CD4-positive, alpha-beta memory T cell (primary cell): ENCODE results near the gene MMP14. TPM values are rescaled to one million over a fixed set of nuclear protein-coding genes. Genes with fewer than 3 reads are reported as not detected.
A peak's percentile ranks its signal among the peaks of the same experiment; 100 is the strongest.
"Not testable (repeated sequence)": the region's sequence is repeated elsewhere in the genome, so short reads cannot be mapped to it uniquely, and the experiment has no call there.

ENCODE experiments used
- CTCF ChIA-PET: fragments of 350-600 bp; sonication (Branson Sonifier 250); formaldehyde crosslinking; loops from one replicate; lab custom pipeline; 2021; ENCODE audit warnings: inconsistent platforms; ENCODE audit not compliant: partially characterized antibody; lab: Charles Lee
- POLR2A ChIA-PET: fragments of 350-600 bp; sonication (Branson Sonifier 250); formaldehyde crosslinking; loops from one replicate; lab custom pipeline; 2021; ENCODE audit not compliant: partially characterized antibody; lab: Charles Lee
- DNase-seq, 5 donors: peaks; one replicate each; pipeline versions ENCODE4 v3.0.0 to v3.0.0-alpha.2; 2020 to 2022; ENCODE audit warnings: mixed read lengths in 1 of 5
- H3K27ac ChIP-seq: one replicate; pipeline ENCODE4 v1.7.0; 2013; ENCODE audit warnings: low read depth, low read length
- H3K27me3 ChIP-seq: 2 replicates; pipeline ENCODE4 v1.7.0; 2013; ENCODE audit warnings: mild to moderate bottlenecking, low read length, moderate library complexity; ENCODE audit not compliant: insufficient read depth
- H3K36me3 ChIP-seq: 2 replicates; pipeline ENCODE4 v1.7.0; 2013; ENCODE audit warnings: mild to moderate bottlenecking, low read length, moderate library complexity; ENCODE audit not compliant: insufficient read depth
- H3K4me1 ChIP-seq: 2 replicates; pipeline ENCODE4 v1.7.0; 2013; ENCODE audit warnings: mild to moderate bottlenecking, low read length, moderate library complexity; ENCODE audit not compliant: insufficient read depth
- H3K4me3 ChIP-seq, 2 donors: one replicate each; pipeline ENCODE4 v1.7.0; 2013; ENCODE audit warnings: low read length in 2 of 2, mild to moderate bottlenecking in 1 of 2
- H3K9me3 ChIP-seq, 2 donors: one replicate each; pipeline ENCODE4 v1.7.0; 2013; ENCODE audit warnings: low read length in 2 of 2, control low read depth in 1 of 2; ENCODE audit not compliant: control insufficient read depth in 1 of 2
- H3K27ac Mint-ChIP-seq, 7 donors: one replicate each; pipeline ENCODE4 v1.8.0; 2020 to 2021; ENCODE audit warnings: mixed read lengths in 7 of 7, mild to moderate bottlenecking in 6 of 7, inconsistent platforms in 3 of 7, moderate library complexity in 3 of 7
- H3K27me3 Mint-ChIP-seq, 2 donors: one replicate each; pipeline ENCODE4 v1.8.0; 2020 to 2021; ENCODE audit warnings: mixed read lengths in 2 of 2
- H3K36me3 Mint-ChIP-seq, 2 donors: one replicate each; pipeline ENCODE4 v1.8.0; 2020 to 2021; ENCODE audit warnings: mixed read lengths in 2 of 2, inconsistent platforms in 1 of 2, mild to moderate bottlenecking in 1 of 2
- H3K4me1 Mint-ChIP-seq, 4 donors: one replicate each; pipeline ENCODE4 v1.8.0; 2020 to 2021; ENCODE audit warnings: mixed read lengths in 4 of 4, mild to moderate bottlenecking in 1 of 4
- H3K4me3 Mint-ChIP-seq, 8 donors: one replicate each; pipeline ENCODE4 v1.8.0; 2020 to 2021; ENCODE audit warnings: mixed read lengths in 8 of 8, mild to moderate bottlenecking in 7 of 8, moderate library complexity in 6 of 8, inconsistent platforms in 3 of 8
- H3K9me3 Mint-ChIP-seq, 8 donors: one replicate each; pipeline ENCODE4 v1.8.0; 2020 to 2021; ENCODE audit warnings: mixed read lengths in 8 of 8, mild to moderate bottlenecking in 5 of 8, inconsistent platforms in 3 of 8, moderate library complexity in 1 of 8
- intact Hi-C: fragments of 100-400 bp; cut with micrococcal nuclease; formaldehyde crosslinking; loops from one replicate; pipeline ENCODE4 v1.15.1; 2023
- polyA plus RNA-seq, 2 donors: library from polyadenylated mRNA; unstranded; fragments of 300-500 nt; fragmentation: Illumina TruSeq; gene quantifications; one replicate each; pipeline ENCODE4 v1.2.3, GENCODE V29; 2021
- total RNA-seq, 2 experiments: library from RNA; stranded (reverse); gene quantifications; one replicate each; pipeline ENCODE4 v1.2.3, GENCODE V29; 2021

MMP14 gene
- total and polyA plus RNA-seq, 4 experiments from 2014 or later: 3.0 to 3.8 TPM; not detected in 2

- Mint-ChIP-seq H3K9me3 (no peaks in the 10 kb centered on the region), H3K36me3 (no peaks in the 10 kb centered on the region), H3K27ac (peak overlapping the region in 2 of 7 donors; percentile 19 to 43), H3K4me1 (peaks cover 6 to 22% (median 12%) of the 10 kb centered on the region in 4 donors), H3K27me3 (peaks cover 6 to 16% of the 10 kb centered on the region in 2 donors), H3K4me3 (peak overlapping the region; percentile 20 to 77 (median 66))
- Histone ChIP-seq H3K27ac (no peak overlapping the region), H3K4me1 (peaks cover 7% of the 10 kb centered on the region), H3K9me3 (no peaks in the 10 kb centered on the region), H3K4me3 (peak overlapping the region in 1 of 2 donors; percentile 27), H3K36me3 (no peaks in the 10 kb centered on the region), H3K27me3 (no peaks in the 10 kb centered on the region)
- intact Hi-C loops: loop anchor here (1.0 to 5.0 kb wide), 4 partner anchors 31 to 235 kb away; partner anchors contain the start of gene CDH24
- peak; percentile 63 to 70 (median 66) for DNase-seq
- ChIA-PET CTCF (interaction anchor here (0.9 to 13.9 kb wide), 34 partner anchors 8 to 266 kb away, joined by 3 to 403 read pairs (median 7); partner anchors contain the start of genes AJUBA, CDH24, DAD1 and LRP10), POLR2A (interaction anchor here (0.5 to 2.5 kb wide), 14 partner anchors 12 to 477 kb away, joined by 3 to 15 read pairs (median 6); partner anchors contain the start of genes DAD1, OXA1L and RBM23)
These were observed 13.8 kb upstream of the MMP14 start for GRCh38 chr14:22822571-22823098.

DNA sequence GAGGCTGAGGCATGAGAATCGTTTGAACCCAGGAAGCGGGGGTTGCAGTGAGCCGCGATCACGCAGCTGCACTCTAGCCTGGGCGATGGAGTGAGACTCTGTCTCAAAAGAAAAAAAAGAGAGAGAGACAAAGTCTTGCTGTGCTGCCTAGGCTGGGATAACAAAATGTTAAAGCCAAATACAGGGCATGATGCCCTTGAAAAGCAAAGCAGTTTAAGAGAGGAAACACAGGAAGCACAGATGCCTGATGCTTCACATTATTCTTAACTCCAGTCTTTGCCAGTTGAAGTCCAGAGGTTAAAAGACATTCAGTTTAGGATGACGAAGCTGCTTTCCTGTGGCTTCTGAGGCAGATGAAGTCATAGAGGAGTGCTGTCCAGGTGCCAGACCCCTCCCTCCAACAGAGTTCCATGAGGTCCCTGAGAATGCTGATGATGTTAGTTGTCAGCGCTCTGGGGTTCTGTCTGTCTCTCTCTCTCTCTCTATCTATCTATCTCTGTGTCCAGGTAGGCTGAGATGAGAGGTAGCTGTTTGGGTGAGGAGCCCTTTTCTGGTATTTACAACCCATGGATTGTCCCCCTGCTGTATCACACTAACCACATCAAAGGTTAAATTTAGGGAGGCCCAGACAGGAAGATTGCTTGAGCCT is 11.6 kb upstream of the MMP14 start:
- POLR2A ChIA-PET: interaction anchor here (0.9 to 1.0 kb wide), 3 partner anchors 158 to 268 kb away, joined by 3 read pairs; partner anchors contain the start of gene AJUBA
- peaks cover 11 to 31% (median 18%) of the 10 kb centered on the region in 4 donors for H3K4me1 Mint-ChIP-seq
- peaks cover 0 to 5% of the 10 kb centered on the region in 2 donors for H3K36me3 Mint-ChIP-seq
- H3K4me3 Mint-ChIP-seq: peak overlapping the region in 3 of 8 donors; percentile 17 to 61 (median 39)
- Histone ChIP-seq H3K4me3 (no peak overlapping the region), H3K27me3 (no peaks in the 10 kb centered on the region), H3K36me3 (no peaks in the 10 kb centered on the region), H3K9me3 (no peaks in the 10 kb centered on the region), H3K4me1 (peaks cover 12% of the 10 kb centered on the region), H3K27ac (no peak overlapping the region)
- peak overlapping the region in 2 of 7 donors; percentile 30 to 65 for H3K27ac Mint-ChIP-seq
- DNase-seq: peak in 1 of 5 donors; percentile 11
- CTCF ChIA-PET: interaction anchor here (0.6 to 13.9 kb wide), 16 partner anchors 9 to 254 kb away, joined by 3 to 403 read pairs (median 16); partner anchors contain the start of genes AJUBA, LRP10, MMP14 and PRMT5
- intact Hi-C loops: loop anchor here (5.0 kb wide), 2 partner anchors 92 to 232 kb away; partner anchors contain the start of genes CDH24 and RBM23
- H3K9me3 Mint-ChIP-seq: peaks cover 0 to 3% (median 0%) of the 10 kb centered on the region in 8 donors
- peaks cover 6 to 12% of the 10 kb centered on the region in 2 donors for H3K27me3 Mint-ChIP-seq

DNA sequence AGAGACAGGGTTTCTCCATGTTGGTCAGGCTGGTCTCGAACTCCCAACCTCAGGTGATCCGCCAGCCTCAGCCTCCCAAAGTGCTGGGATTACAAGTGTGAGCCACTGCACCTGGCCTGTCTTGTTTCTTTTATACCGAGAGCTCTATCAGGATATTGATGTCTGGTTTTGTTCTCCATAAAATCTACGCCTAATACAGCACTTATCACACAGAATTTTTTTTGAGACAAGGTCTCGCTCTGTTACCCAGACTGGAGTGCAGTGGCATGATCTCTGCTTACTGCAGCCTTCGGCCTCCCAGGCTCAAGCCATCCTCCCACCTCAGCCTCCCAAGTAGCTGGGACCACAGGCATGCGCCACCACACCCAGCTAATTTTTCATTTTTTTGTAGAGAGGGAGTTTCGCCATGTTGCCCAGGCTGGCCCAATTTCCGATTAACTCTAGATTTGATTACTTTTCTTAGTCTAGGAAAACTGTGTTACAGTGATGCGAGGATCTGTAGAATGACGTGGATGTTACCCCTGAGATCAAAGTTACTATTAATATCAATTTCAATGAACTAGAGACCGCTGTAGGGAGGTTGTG is 7.2 kb upstream of the MMP14 start:
- not testable (repeated sequence) for H3K9me3 ChIP-seq, H3K9me3 Mint-ChIP-seq, H3K27me3 ChIP-seq, H3K27me3 Mint-ChIP-seq, DNase-seq, H3K36me3 ChIP-seq
- peaks cover 24% of the 10 kb centered on the region for H3K4me1 ChIP-seq
- intact Hi-C loops: loop anchor here (1.0 to 5.0 kb wide), 7 partner anchors 42 to 258 kb away; partner anchors contain the start of genes DAD1, LRP10, OXA1L and PRMT5
- peak overlapping the region; percentile 80 to 85 for H3K4me3 ChIP-seq
- Mint-ChIP-seq H3K27ac (peak overlapping the region; percentile 96 to 99 (median 98)), H3K4me1 (peaks cover 17 to 38% (median 27%) of the 10 kb centered on the region in 4 donors), H3K4me3 (peak overlapping the region; percentile 91 to 96 (median 92)), H3K36me3 (peaks cover 11 to 24% of the 10 kb centered on the region in 2 donors)
- ChIA-PET CTCF (interaction anchor here (0.8 to 13.9 kb wide), 3 partner anchors 28 to 258 kb away, joined by 3 to 403 read pairs (median 4); no protein-coding TSS in a partner anchor), POLR2A (interaction anchor here (0.7 to 2.5 kb wide), 11 partner anchors 8 to 266 kb away, joined by 3 to 19 read pairs (median 5); partner anchors contain the start of genes ACIN1, C14orf119, LRP10 and OXA1L)
- H3K27ac ChIP-seq: peak overlapping the region; percentile 85

GRCh38 chr14:22829661-22830442 is 6.5 kb upstream of the MMP14 start, which contains the start of gene MRPL52:
MRPL52 (plus strand) TSS chr14:22829887; CDS start chr14:22829913, 26 bp downstream.
- Mint-ChIP-seq H3K4me3 (peak within 1 kb of the TSS; percentile 91 to 96 (median 92)), H3K27me3 (peaks cover 0 to 1% of the 10 kb centered on the region in 2 donors), H3K27ac (peak within 1 kb of the TSS; percentile 96 to 99 (median 98)), H3K9me3 (peaks cover 0 to 3% (median 0%) of the 10 kb centered on the region in 8 donors), H3K36me3 (peaks cover 15 to 27% of the 10 kb centered on the region in 2 donors), H3K4me1 (peaks cover 17 to 32% (median 24%) of the 10 kb centered on the region in 4 donors)
- H3K4me3 ChIP-seq: peak within 1 kb of the TSS; percentile 80 to 85
- H3K9me3 ChIP-seq: no peaks in the 10 kb centered on the region
- intact Hi-C loops: loop anchor here (1.0 to 5.0 kb wide), 7 partner anchors 41 to 259 kb away; partner anchors contain the start of genes DAD1, LRP10, OXA1L and PRMT5
- peaks cover 7% of the 10 kb centered on the region for H3K36me3 ChIP-seq
- CTCF ChIA-PET: interaction anchor here (0.8 to 13.9 kb wide), 11 partner anchors 11 to 259 kb away, joined by 3 to 403 read pairs (median 4); partner anchors contain the start of genes CDH24, DAD1 and RBM23
- H3K27ac ChIP-seq: peak within 1 kb of the TSS; percentile 85
- H3K4me1 ChIP-seq: peaks cover 18% of the 10 kb centered on the region
- no peaks in the 10 kb centered on the region for H3K27me3 ChIP-seq
- POLR2A ChIA-PET: interaction anchor here (0.7 to 2.5 kb wide), 22 partner anchors 10 to 273 kb away, joined by 3 to 19 read pairs (median 4); partner anchors contain the start of genes ACIN1, C14orf119, DAD1 and HAUS4
- DNase-seq: peak; percentile 86 to 93 (median 88)

GRCh38 chr14:22830443-22831010 is 5.9 kb upstream of the MMP14 start:
- Histone ChIP-seq H3K4me3 (peak overlapping the region in 1 of 2 donors; percentile 80), H3K27ac (peak overlapping the region; percentile 85), H3K4me1 (peaks cover 16% of the 10 kb centered on the region), H3K9me3 (no peaks in the 10 kb centered on the region), H3K36me3 (peaks cover 7% of the 10 kb centered on the region), H3K27me3 (no peaks in the 10 kb centered on the region)
- ChIA-PET CTCF (interaction anchor here (1.0 to 13.9 kb wide), 10 partner anchors 8 to 260 kb away, joined by 3 to 403 read pairs (median 4); partner anchors contain the start of genes CDH24, DAD1 and RBM23), POLR2A (interaction anchor here (0.7 to 2.5 kb wide), 18 partner anchors 11 to 274 kb away, joined by 3 to 19 read pairs (median 4); partner anchors contain the start of genes ACIN1, C14orf119, DAD1 and HAUS4)
- Mint-ChIP-seq H3K27ac (peak overlapping the region; percentile 96 to 99 (median 98)), H3K9me3 (peaks cover 0 to 3% (median 0%) of the 10 kb centered on the region in 8 donors), H3K27me3 (peaks cover 0 to 1% of the 10 kb centered on the region in 2 donors), H3K4me1 (peaks cover 17 to 34% (median 25%) of the 10 kb centered on the region in 4 donors), H3K4me3 (peak overlapping the region; percentile 91 to 96 (median 92)), H3K36me3 (peaks cover 19 to 34% of the 10 kb centered on the region in 2 donors)
- intact Hi-C loops: no loop called here
- DNase-seq: no peak
